ENCODE measurements around the gene CCDC14.
"Not testable (repeated sequence)": the region's sequence is repeated elsewhere in the genome, so short reads cannot be mapped to it uniquely, and the experiment has no call there.

DNA sequence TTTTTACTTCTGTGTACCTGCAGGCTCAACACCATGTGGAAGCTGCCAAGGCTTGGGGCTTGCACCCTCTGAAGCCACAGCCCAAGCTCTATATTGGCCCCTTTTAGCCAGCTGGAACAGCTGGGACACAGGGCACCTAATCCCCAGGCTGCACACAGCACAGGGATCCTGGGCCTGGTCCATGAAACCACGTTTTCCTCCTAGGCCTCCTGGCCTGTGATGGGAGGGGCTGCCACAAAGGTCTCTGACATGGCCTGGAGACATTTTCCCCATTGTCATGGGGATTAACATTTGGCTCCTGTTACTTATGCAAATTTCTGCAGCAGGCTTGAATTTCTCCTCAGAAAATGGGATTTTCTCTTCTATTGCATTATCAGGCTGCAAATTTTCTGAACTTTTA lies 70.0 kb downstream of the CCDC14 start:
- TF ChIP-seq YY1 (IDR thresholded peaks at IDR 0.05; ENCODE audit: insufficient read depth, insufficient read length); SUZ12 (IDR thresholded peaks at IDR 0.05; ENCODE audit: extremely low read depth, insufficient read depth, insufficient read length): not testable (repeated sequence)
